Thyroid gland (tissue), 4 donors: ENCODE results near the gene DPP8. TPM values are rescaled to one million over a fixed set of nuclear protein-coding genes. Genes with fewer than 3 reads are reported as not detected.
"Not testable (repeated sequence)": the region's sequence is repeated elsewhere in the genome, so short reads cannot be mapped to it uniquely, and the experiment has no call there.

Experiments used
- DNase-seq, 2 donors: peaks; one replicate each; pipeline ENCODE4 v3.0.0-alpha.2; 2019
- H3K27ac ChIP-seq, 3 donors: fragments of 200-600 bp; sonication (generic); 1 replicate in 2 of 3; 2 replicates in 1 of 3; pipeline ENCODE4 v1.5.1; 2016 to 2019; ENCODE audit warnings: mild to moderate bottlenecking in 1 of 3, moderate library complexity in 1 of 3
- H3K27me3 ChIP-seq: fragments of 200-600 bp; sonication (generic); one replicate; pipeline ENCODE4 v1.5.1; 2019
- H3K36me3 ChIP-seq, 2 donors: fragments of 200-600 bp; sonication (generic); one replicate each; pipeline ENCODE4 v1.5.1; 2016 to 2019
- H3K4me1 ChIP-seq, 2 donors: fragments of 200-600 bp; sonication (generic); one replicate each; pipeline ENCODE4 v1.5.1; 2017 to 2019
- H3K4me3 ChIP-seq, 3 donors: fragments of 200-600 bp; sonication (generic); replicated peaks in 1 of 3; 1 replicate in 2 of 3; 2 replicates in 1 of 3; pipeline ENCODE4 v1.5.1; 2016; ENCODE audit warnings: mild to moderate bottlenecking in 1 of 3
- H3K9me3 ChIP-seq: fragments of 200-600 bp; sonication (generic); one replicate; pipeline ENCODE4 v1.5.1; 2017
- CTCF ChIP-seq, 6 experiments: fragments of 200-600 bp in 3 of 6; fragments of 450-650 bp in 3 of 6; sonication (generic) in 3 of 6; IDR thresholded peaks; one replicate each; pipeline ENCODE4 v1.5.1; 2016 to 2019; ENCODE audit warnings: antibody characterized with exemption in 6 of 6, mild to moderate bottlenecking in 2 of 6, inconsistent platforms in 1 of 6, moderate library complexity in 1 of 6
- POLR2A ChIP-seq, 2 donors: fragments of 450-650 bp; IDR thresholded peaks; one replicate each; pipeline ENCODE4 v1.6.1; 2017; ENCODE audit warnings: antibody characterized with exemption in 2 of 2, mild to moderate bottlenecking in 2 of 2, moderate library complexity in 1 of 2
- WGBS, 2 donors: methylation state at CpG; one replicate each; pipeline ENCODE4 v1.1.5; 2017; 5-methylcytosine and 5-hydroxymethylcytosine counted together
- intact Hi-C: fragments of 100-400 bp; cut with DNase I; formaldehyde crosslinking; loops from one replicate; pipeline ENCODE4 v1.15.1; 2023
- total RNA-seq, 4 donors: library from RNA; depleted of rRNA; stranded (reverse); fragments of >200 nt; gene quantifications; one replicate each; pipeline ENCODE4 v1.2.3, GENCODE V29; 2016

The DPP8 gene
- total RNA-seq, 4 donors from 2014 or later = 44.8 to 53.5 (median 52.3) TPM

GRCh38 chr15:65476903-65477302 lies 40.6 kb downstream of the DPP8 start:
- no peaks in the 10 kb centered on the region for H3K4me1 ChIP-seq
- H3K9me3 ChIP-seq = no peaks in the 10 kb centered on the region
- H3K27ac ChIP-seq = no peak overlapping the region
- H3K36me3 ChIP-seq = peaks cover 35 to 38% of the 10 kb centered on the region in 2 donors
- intact Hi-C loops = no loop called here
- H3K27me3 ChIP-seq = no peaks in the 10 kb centered on the region
- no peak overlapping the region for H3K4me3 ChIP-seq
- 89 to 90% methylated on average over 5 of the region's 5 CpGs for WGBS, 2 donors
- no peak for DNase-seq
- TF ChIP-seq POLR2A (IDR thresholded peaks at IDR 0.05) = no peak
- no peak for TF ChIP-seq CTCF (IDR thresholded peaks at IDR 0.05)

DNA sequence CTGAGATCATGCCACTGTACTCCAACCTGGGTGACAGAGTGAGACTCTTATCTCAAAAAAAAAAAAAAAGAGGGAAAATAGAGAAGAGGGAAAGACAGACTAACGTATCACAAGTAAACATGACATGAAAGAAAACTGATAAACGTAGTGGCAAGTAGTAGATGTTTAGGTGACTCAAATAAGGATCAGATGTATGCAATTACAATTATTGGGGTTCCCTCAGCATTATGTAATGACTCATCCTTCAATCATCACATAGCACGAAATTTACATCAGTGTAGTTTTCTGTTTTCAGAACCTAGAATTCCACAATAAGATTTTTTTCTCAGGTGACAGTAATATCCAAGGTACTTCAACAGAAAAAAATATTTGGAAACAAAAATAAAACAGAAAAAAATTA lies 46.6 kb downstream of the DPP8 start:
- intact Hi-C loops = no loop called here
- no peak for DNase-seq

GRCh38 chr15:65468229-65468909 lies 49.1 kb downstream of the DPP8 start:
- intact Hi-C loops = no loop called here
- peaks cover 38 to 52% of the 10 kb centered on the region in 2 donors for H3K36me3 ChIP-seq
- TF ChIP-seq CTCF (IDR thresholded peaks at IDR 0.05) (no peak), POLR2A (IDR thresholded peaks at IDR 0.05) (no peak)

More for the DNA sequence above, 46.6 kb downstream of the DPP8 start:
- WGBS, 2 donors = 88 to 89% methylated on average over 3 of the region's 3 CpGs
- no peak overlapping the region for H3K27ac ChIP-seq
- no peak overlapping the region for H3K4me3 ChIP-seq
- TF ChIP-seq POLR2A (IDR thresholded peaks at IDR 0.05) (no peak), CTCF (IDR thresholded peaks at IDR 0.05) (no peak)
- no peaks in the 10 kb centered on the region for H3K27me3 ChIP-seq
- H3K4me1 ChIP-seq = peaks cover 0 to 4% of the 10 kb centered on the region in 2 donors
- H3K9me3 ChIP-seq = no peaks in the 10 kb centered on the region
- peaks cover 29 to 40% of the 10 kb centered on the region in 2 donors for H3K36me3 ChIP-seq

DNA sequence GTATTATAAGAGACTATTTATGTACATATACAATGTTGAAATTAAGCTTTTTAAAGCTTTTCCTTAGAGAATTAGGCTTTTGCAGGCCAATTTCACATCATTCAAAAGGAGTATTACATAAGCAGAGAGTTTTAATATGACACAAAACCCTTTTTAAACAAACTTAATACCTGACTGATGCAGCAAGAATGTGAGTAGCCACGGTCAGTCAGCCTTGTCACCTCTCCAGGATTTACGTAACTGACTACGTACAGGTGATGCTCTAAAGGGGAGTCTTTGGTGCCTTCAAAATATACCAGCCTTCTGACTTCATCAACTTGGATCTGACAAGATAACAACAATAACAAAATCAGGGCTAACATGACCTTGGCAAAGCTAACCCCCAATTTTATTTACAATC lies 50.6 kb downstream of the DPP8 start:
- WGBS, 2 donors = 38 to 59% methylated on average over 3 of the region's 3 CpGs
- H3K36me3 ChIP-seq = peaks cover 35 to 52% of the 10 kb centered on the region in 2 donors

More at GRCh38 chr15:65468229-65468909, 49.1 kb downstream of the DPP8 start:
- Histone ChIP-seq H3K4me3 (no peak overlapping the region), H3K9me3 (no peaks in the 10 kb centered on the region), H3K27me3 (no peaks in the 10 kb centered on the region), H3K27ac (no peak overlapping the region), H3K4me1 (peaks cover 0 to 4% of the 10 kb centered on the region in 2 donors)
- WGBS, 2 donors = 90 to 97% methylated on average over 5 of the region's 5 CpGs
- DNase-seq = no peak

GRCh38 chr15:65463096-65463495 lies 54.4 kb downstream of the DPP8 start:
- intact Hi-C loops, H3K9me3 ChIP-seq, H3K4me1 ChIP-seq, H3K27ac ChIP-seq, DNase-seq, H3K4me3 ChIP-seq, H3K27me3 ChIP-seq: not testable (repeated sequence)
- H3K36me3 ChIP-seq = peaks cover 59 to 68% of the 10 kb centered on the region in 2 donors
- WGBS, 2 donors = 96 to 97% methylated on average over 6 of the region's 6 CpGs

More for the DNA sequence above, 50.6 kb downstream of the DPP8 start:
- peak; percentile 34 to 56 for DNase-seq
- no peaks in the 10 kb centered on the region for H3K27me3 ChIP-seq
- no peak overlapping the region for H3K4me3 ChIP-seq
- TF ChIP-seq CTCF (IDR thresholded peaks at IDR 0.05) (no peak), POLR2A (IDR thresholded peaks at IDR 0.05) (no peak)
- H3K4me1 ChIP-seq = peaks cover 0 to 4% of the 10 kb centered on the region in 2 donors
- peak overlapping the region in 2 of 3 donors; percentile 6 to 55 for H3K27ac ChIP-seq
- no peaks in the 10 kb centered on the region for H3K9me3 ChIP-seq
- intact Hi-C loops = no loop called here
